Right lobe of liver (tissue), 4 donors: ENCODE data around the gene PWP1.

Source experiments
- CTCF ChIP-seq, 4 donors: fragments of 200-600 bp in 3 of 4; fragments of 450-650 bp in 1 of 4; IDR thresholded peaks; one replicate each; pipeline versions ENCODE4 v1.5.1 to v1.8.0; 2016 to 2022; ENCODE audit warnings: antibody characterized with exemption in 4 of 4, mild to moderate bottlenecking in 2 of 4
- POLR2A ChIP-seq: fragments of 450-650 bp; IDR thresholded peaks from one replicate; pipeline ENCODE4 v1.6.1; 2017; ENCODE audit warnings: antibody characterized with exemption, mild to moderate bottlenecking
- donor health status: DM: no; HTN: no; CAD: no.
- donor health status: DM: no; HTN: no; CAD: no.
- donor health status: DM: no; HTN: yes; CAD: no.

GRCh38 chr12:107684990-107685359 is 624 bp upstream of the PWP1 start:
- TF ChIP-seq CTCF (IDR thresholded peaks at IDR 0.05) (no peak), POLR2A (no peak)
